Osteoblast (primary cell): ENCODE results near the gene RHOF. TPM values are rescaled to one million over a fixed set of nuclear protein-coding genes. Genes with fewer than 3 reads are reported as not detected.
A peak's percentile ranks its signal among the peaks of the same experiment; 100 is the strongest.
"Not testable (repeated sequence)": the region's sequence is repeated elsewhere in the genome, so short reads cannot be mapped to it uniquely, and the experiment has no call there.

Source experiments
- DNase-seq: peaks from one replicate; pipeline ENCODE4 v3.0.0; 2011; ENCODE audit warnings: low spot score, mixed read lengths; ENCODE audit not compliant: insufficient read length; ENCODE audit errors: missing footprints
- H2AFZ ChIP-seq: 2 replicates; pipeline ENCODE4 v1.6.0; 2011; ENCODE audit warnings: mild to moderate bottlenecking, low read length
- H3K27ac ChIP-seq: 2 replicates; pipeline ENCODE4 v1.5.1; 2011; ENCODE audit warnings: mild to moderate bottlenecking, low read depth, low read length, moderate library complexity
- H3K27me3 ChIP-seq: 2 replicates; pipeline ENCODE4 v1.6.0; 2012; ENCODE audit warnings: mild to moderate bottlenecking, control low read depth, inconsistent platforms, low read length, moderate library complexity; ENCODE audit not compliant: insufficient read depth
- H3K36me3 ChIP-seq: 2 replicates; pipeline ENCODE4 v1.5.1; 2011; ENCODE audit warnings: mild to moderate bottlenecking, low read length, control low read depth, moderate library complexity; ENCODE audit not compliant: insufficient read depth
- H3K4me1 ChIP-seq: 2 replicates; pipeline ENCODE4 v1.5.1; 2011; ENCODE audit warnings: mild to moderate bottlenecking, low read length, control low read depth, moderate library complexity; ENCODE audit not compliant: insufficient read depth
- H3K4me2 ChIP-seq: 2 replicates; pipeline ENCODE4 v1.6.0; 2011; ENCODE audit warnings: mild to moderate bottlenecking, low read length; ENCODE audit not compliant: insufficient read depth
- H3K4me3 ChIP-seq: fragments of 200-600 bp; sonication (generic); 3 replicates; pipeline ENCODE4 v1.5.1; 2012; ENCODE audit warnings: mild to moderate bottlenecking, low read length, inconsistent platforms; ENCODE audit not compliant: insufficient read depth
- H3K79me2 ChIP-seq: 2 replicates; pipeline ENCODE4 v1.6.0; 2012; ENCODE audit warnings: mild to moderate bottlenecking, low read length, control low read depth, inconsistent platforms; ENCODE audit not compliant: insufficient read depth
- H3K9me3 ChIP-seq: 2 replicates; pipeline ENCODE4 v1.5.1; 2011; ENCODE audit warnings: low read depth, low read length, control low read depth
- H4K20me1 ChIP-seq: 2 replicates; pipeline ENCODE4 v1.6.0; 2012; ENCODE audit warnings: mild to moderate bottlenecking, low read length, control low read depth; ENCODE audit not compliant: insufficient read depth
- CTCF ChIP-seq: IDR thresholded peaks from 2 replicates; pipeline ENCODE4 v1.5.1; 2011; ENCODE audit warnings: mild to moderate bottlenecking, low read depth, low read length, moderate library complexity; ENCODE audit errors: extremely low read depth
- total RNA-seq: library from RNA; depleted of rRNA; stranded (reverse); fragments of >200 nt; gene quantifications from 2 replicates; pipeline ENCODE4 v1.2.3, GENCODE V29; 2012

Gene RHOF
- total RNA-seq, 1 donor, result 8.3 TPM

GRCh38 chr12:121748218-121748570 is 45.3 kb downstream of the RHOF start:
- Histone ChIP-seq H3K36me3 (no peaks in the 10 kb centered on the region), H3K4me2 (no peak overlapping the region), H3K9me3 (no peaks in the 10 kb centered on the region), H3K27me3 (no peaks in the 10 kb centered on the region), H3K4me1 (peaks cover 4% of the 10 kb centered on the region), H2AFZ (no peak overlapping the region), H3K4me3 (no peak overlapping the region), H3K79me2 (no peaks in the 10 kb centered on the region), H4K20me1 (no peaks in the 10 kb centered on the region), H3K27ac (peak overlapping the region; percentile 42)
- no peak for TF ChIP-seq CTCF
- DNase-seq, result peak; percentile 87

GRCh38 chr12:121745545-121745944 is 47.9 kb downstream of the RHOF start:
- H2AFZ ChIP-seq, H3K27ac ChIP-seq, H3K27me3 ChIP-seq, H3K4me1 ChIP-seq, H3K9me3 ChIP-seq, H4K20me1 ChIP-seq, H3K79me2 ChIP-seq, DNase-seq, H3K4me3 ChIP-seq, H3K36me3 ChIP-seq, H3K4me2 ChIP-seq: not testable (repeated sequence)

GRCh38 chr12:121741743-121742142 is 51.7 kb downstream of the RHOF start:
- H3K27me3 ChIP-seq, result no peaks in the 10 kb centered on the region
- no peak for TF ChIP-seq CTCF
- no peaks in the 10 kb centered on the region for H3K79me2 ChIP-seq
- no peaks in the 10 kb centered on the region for H3K36me3 ChIP-seq
- H2AFZ ChIP-seq, result no peak overlapping the region
- no peaks in the 10 kb centered on the region for H4K20me1 ChIP-seq
- no peaks in the 10 kb centered on the region for H3K9me3 ChIP-seq
- no peak overlapping the region for H3K4me3 ChIP-seq
- no peak overlapping the region for H3K27ac ChIP-seq
- peaks cover 3% of the 10 kb centered on the region for H3K4me1 ChIP-seq
- no peak overlapping the region for H3K4me2 ChIP-seq
- peak; percentile 62 for DNase-seq

- TF ChIP-seq CTCF, result no peak
- Histone ChIP-seq H3K4me1 (peaks cover 3% of the 10 kb centered on the region), H4K20me1 (no peaks in the 10 kb centered on the region), H3K79me2 (no peaks in the 10 kb centered on the region), H3K9me3 (no peaks in the 10 kb centered on the region), H3K4me2 (no peak overlapping the region), H3K27ac (no peak overlapping the region), H2AFZ (no peak overlapping the region), H3K27me3 (no peaks in the 10 kb centered on the region), H3K36me3 (no peaks in the 10 kb centered on the region), H3K4me3 (no peak overlapping the region)
- no peak for DNase-seq
Measured at GRCh38 chr12:121740847-121741246, 52.6 kb downstream of the RHOF start.

GRCh38 chr12:121738340-121738858 is 55.1 kb downstream of the RHOF start:
- Histone ChIP-seq H3K79me2 (no peaks in the 10 kb centered on the region), H2AFZ (no peak overlapping the region), H3K4me1 (peaks cover 3% of the 10 kb centered on the region), H3K4me3 (no peak overlapping the region), H3K27me3 (no peaks in the 10 kb centered on the region), H3K36me3 (no peaks in the 10 kb centered on the region), H3K9me3 (no peaks in the 10 kb centered on the region), H3K27ac (no peak overlapping the region), H3K4me2 (no peak overlapping the region), H4K20me1 (no peaks in the 10 kb centered on the region)
- TF ChIP-seq CTCF, result no peak
- no peak for DNase-seq
